MCF 10A (cell line): Measurements from ENCODE around the gene PITX3. TPM values are rescaled to one million over a fixed set of nuclear protein-coding genes. Genes with fewer than 3 reads are reported as not detected.

Experiments
- Bru-seq: library from RNA; stranded (reverse); fragments of 400-500 nt; gene quantifications from one replicate; lab custom pipeline; 2021; lab: Mats Ljungman, UMichigan
- BruChase-seq, 2 experiments: library from RNA; stranded (reverse); fragments of 400-500 nt; gene quantifications; one replicate each; lab custom pipeline; 2021; lab: Mats Ljungman, UMichigan
- BruUV-seq: library from RNA; stranded (reverse); fragments of 400-500 nt; replicated peaks from 2 replicates; lab custom pipeline; 2021; lab: Mats Ljungman, UMichigan
- CTCF ChIA-PET: fragments of 300-600 bp; sonication (Branson Sonifier 250); formaldehyde crosslinking; extraction: SDS; loops from one replicate; lab custom pipeline; 2021; ENCODE audit warnings: antibody characterized with exemption, inconsistent platforms; lab: Yijun Ruan, JAX
- POLR2A ChIA-PET: fragments of 300-600, 350-650 bp; sonication (Branson Sonifier 250); formaldehyde crosslinking; extraction: SDS; loops from one replicate; lab custom pipeline; 2020; ENCODE audit warnings: antibody characterized with exemption, inconsistent platforms; lab: Yijun Ruan, JAX
- DNase-seq: peaks from one replicate; pipeline ENCODE4 v3.0.0-alpha.2; 2018; ENCODE audit not compliant: unreplicated experiment
- H3K27ac Mint-ChIP-seq: one replicate; pipeline ENCODE4 v1.8.0; 2022; ENCODE audit warnings: mild to moderate bottlenecking, low read depth, mixed read lengths; ENCODE audit not compliant: unreplicated experiment
- H3K27me3 Mint-ChIP-seq: one replicate; pipeline ENCODE4 v1.8.0; 2022; ENCODE audit warnings: mixed read lengths; ENCODE audit not compliant: insufficient read depth, unreplicated experiment
- H3K36me3 Mint-ChIP-seq: one replicate; pipeline ENCODE4 v1.8.0; 2022; ENCODE audit warnings: mild to moderate bottlenecking, moderate library complexity, mixed read lengths; ENCODE audit not compliant: insufficient read depth, unreplicated experiment
- H3K4me1 Mint-ChIP-seq: one replicate; pipeline ENCODE4 v1.8.0; 2022; ENCODE audit warnings: mixed read lengths; ENCODE audit not compliant: insufficient read depth, unreplicated experiment
- H3K4me3 Mint-ChIP-seq: one replicate; pipeline ENCODE4 v1.8.0; 2022; ENCODE audit warnings: mild to moderate bottlenecking, moderate library complexity, mixed read lengths; ENCODE audit not compliant: unreplicated experiment
- H3K9me3 Mint-ChIP-seq: one replicate; pipeline ENCODE4 v1.8.0; 2022; ENCODE audit warnings: mixed read lengths; ENCODE audit not compliant: unreplicated experiment
- intact Hi-C: fragments of 100-400 bp; cut with micrococcal nuclease; formaldehyde crosslinking; loops from 2 replicates; pipeline ENCODE4 v1.14.1; 2022
- long read RNA-seq: library from polyadenylated mRNA; stranded (forward); transcript quantifications from one replicate; pipeline ENCODE4 v2.0.0, GENCODE V29; 2022
- total RNA-seq: library from RNA; stranded (reverse); gene quantifications from 2 replicates; pipeline ENCODE4 v1.2.3, GENCODE V29; 2022
- TF ChIP-seq, protein P1 (sequence below): fragments of 200-600 bp; IDR thresholded peaks from one replicate; pipeline ENCODE4 v1.8.0; 2022; ENCODE audit warnings: antibody characterized with exemption, mild to moderate bottlenecking; ENCODE audit not compliant: unreplicated experiment

PITX3 gene
- total RNA-seq (not detected in 2 replicates), Bru-seq, nascent RNA (not detected), BruChase-seq, experiment 1, labeled RNA remaining after a 6-hour chase (not detected), BruChase-seq, experiment 2, labeled RNA remaining after a 2-hour chase (not detected)
- long read RNA-seq: 0 reads

DNA sequence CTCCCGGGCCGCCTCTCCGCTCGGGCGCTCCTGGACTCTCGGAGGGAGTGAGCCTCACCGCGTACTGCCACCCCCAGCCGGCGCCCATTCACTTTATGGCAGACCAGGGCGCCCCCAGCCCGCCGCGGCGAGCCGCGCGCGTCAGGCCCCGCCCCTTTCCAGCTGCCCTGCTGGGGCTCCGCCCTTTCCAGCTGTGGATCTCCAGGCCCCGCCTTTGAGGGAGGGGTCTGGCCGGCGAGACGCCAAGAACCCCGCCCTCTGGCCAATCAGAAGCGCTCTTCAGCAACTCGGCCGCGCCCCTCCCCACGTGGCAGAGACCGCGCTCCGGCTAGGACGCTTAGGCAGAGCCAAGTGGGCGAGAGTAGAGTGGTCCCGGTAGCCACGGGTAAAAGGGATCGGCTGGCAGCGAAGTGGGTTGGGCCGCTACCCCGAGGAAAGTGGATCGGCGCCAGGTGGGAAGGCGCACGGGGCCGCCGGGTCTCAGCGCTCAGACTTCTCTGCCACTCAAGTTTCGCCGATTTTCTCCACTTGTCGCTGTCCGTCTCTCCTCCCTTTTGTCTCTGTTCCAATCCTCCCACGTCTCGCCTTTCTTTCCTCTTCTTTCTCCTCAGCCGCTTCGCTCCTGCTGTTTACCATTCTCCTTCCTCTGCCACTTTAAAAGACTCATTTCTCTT is at the start of gene PITX3:
Gene PITX3 (minus strand): TSS at position 69 of the 674 bp plus-strand sequence. CDS start 9,432 bp downstream, outside the sequence.
- no TSS peak for BruUV-seq
- no peak within 1 kb of the TSS for H3K27ac Mint-ChIP-seq
- H3K4me1 Mint-ChIP-seq: peaks cover 28% of the 10 kb centered on the region
- H3K36me3 Mint-ChIP-seq: peaks cover 6% of the 10 kb centered on the region
- H3K4me3 Mint-ChIP-seq: peak within 1 kb of the TSS; percentile 67
- no peaks in the 10 kb centered on the region for H3K9me3 Mint-ChIP-seq
- no peaks in the 10 kb centered on the region for H3K27me3 Mint-ChIP-seq
- intact Hi-C loops: no loop called here
- TF ChIP-seq, protein P1, sequence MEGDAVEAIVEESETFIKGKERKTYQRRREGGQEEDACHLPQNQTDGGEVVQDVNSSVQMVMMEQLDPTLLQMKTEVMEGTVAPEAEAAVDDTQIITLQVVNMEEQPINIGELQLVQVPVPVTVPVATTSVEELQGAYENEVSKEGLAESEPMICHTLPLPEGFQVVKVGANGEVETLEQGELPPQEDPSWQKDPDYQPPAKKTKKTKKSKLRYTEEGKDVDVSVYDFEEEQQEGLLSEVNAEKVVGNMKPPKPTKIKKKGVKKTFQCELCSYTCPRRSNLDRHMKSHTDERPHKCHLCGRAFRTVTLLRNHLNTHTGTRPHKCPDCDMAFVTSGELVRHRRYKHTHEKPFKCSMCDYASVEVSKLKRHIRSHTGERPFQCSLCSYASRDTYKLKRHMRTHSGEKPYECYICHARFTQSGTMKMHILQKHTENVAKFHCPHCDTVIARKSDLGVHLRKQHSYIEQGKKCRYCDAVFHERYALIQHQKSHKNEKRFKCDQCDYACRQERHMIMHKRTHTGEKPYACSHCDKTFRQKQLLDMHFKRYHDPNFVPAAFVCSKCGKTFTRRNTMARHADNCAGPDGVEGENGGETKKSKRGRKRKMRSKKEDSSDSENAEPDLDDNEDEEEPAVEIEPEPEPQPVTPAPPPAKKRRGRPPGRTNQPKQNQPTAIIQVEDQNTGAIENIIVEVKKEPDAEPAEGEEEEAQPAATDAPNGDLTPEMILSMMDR: no peak
- CTCF ChIA-PET: interaction anchor here (0.9 to 1.1 kb wide), 2 partner anchors 15 to 111 kb away, joined by 3 to 4 read pairs; no protein-coding TSS in a partner anchor
- peak; percentile 49 for DNase-seq
- POLR2A ChIA-PET: no interaction called here

DNA sequence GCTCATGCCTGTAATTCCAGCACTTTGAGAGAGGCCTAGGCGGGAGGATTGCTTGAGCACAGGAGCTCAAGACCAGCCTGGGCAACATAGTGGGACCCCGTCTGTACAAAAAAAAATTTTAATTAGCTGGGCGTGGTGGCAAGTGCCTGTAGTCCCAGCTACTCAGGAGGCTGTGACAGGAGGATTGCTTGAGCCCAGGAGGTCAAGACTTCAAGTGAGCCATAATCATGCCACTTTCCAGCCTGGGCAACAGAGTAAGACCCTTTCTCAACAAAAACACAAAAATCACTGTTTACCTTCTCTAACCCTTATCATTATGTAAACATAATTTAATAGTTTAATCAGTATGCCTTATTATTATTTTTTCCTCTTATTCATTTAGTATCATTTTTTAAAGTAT is 48.5 kb upstream of the PITX3 start:
- ChIA-PET POLR2A (interaction anchor here (1.2 kb wide), 1 partner anchor 22 kb away, joined by 3 read pairs; no protein-coding TSS in a partner anchor), CTCF (interaction anchor here (0.7 kb wide), 1 partner anchor 92 kb away, joined by 3 read pairs; no protein-coding TSS in a partner anchor)
- H3K4me3 Mint-ChIP-seq: no peak overlapping the region

DNA sequence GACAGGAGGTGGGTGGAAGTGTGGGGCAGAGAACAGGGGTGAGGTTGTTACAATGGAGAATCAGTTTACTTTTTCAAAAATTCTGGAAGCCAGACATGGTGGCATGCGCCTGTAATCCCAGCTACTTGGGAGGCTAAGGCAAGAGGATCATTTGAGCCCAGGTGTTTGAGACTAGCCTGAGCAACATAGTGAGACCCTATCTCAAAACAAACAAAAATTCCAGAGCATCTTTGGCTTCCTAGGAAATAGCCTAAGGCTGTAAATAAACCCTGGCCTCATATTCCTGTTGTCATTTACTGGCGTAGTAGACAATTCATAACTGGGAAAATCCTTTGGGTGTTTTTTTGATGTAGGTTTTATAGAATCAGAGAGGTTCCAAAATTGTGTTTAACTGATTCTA is 48.0 kb upstream of the PITX3 start:
- TF ChIP-seq, protein P1: no peak
- CTCF ChIA-PET: interaction anchor here (0.6 to 0.9 kb wide), 3 partner anchors 59 to 155 kb away, joined by 3 read pairs; no protein-coding TSS in a partner anchor
- Mint-ChIP-seq H3K4me3 (no peak overlapping the region), H3K36me3 (peaks cover 16% of the 10 kb centered on the region), H3K27ac (no peak overlapping the region), H3K4me1 (no peaks in the 10 kb centered on the region), H3K9me3 (no peaks in the 10 kb centered on the region), H3K27me3 (no peaks in the 10 kb centered on the region)
- POLR2A ChIA-PET: interaction anchor here (1.0 to 1.2 kb wide), 2 partner anchors 21 to 44 kb away, joined by 3 read pairs; partner anchors contain the start of gene GBF1
- DNase-seq: no peak
- BruUV-seq: no TSS peak
- intact Hi-C loops: no loop called here

More for the DNA sequence above, 48.5 kb upstream of the PITX3 start:
- Mint-ChIP-seq H3K27ac (no peak overlapping the region), H3K4me1 (no peaks in the 10 kb centered on the region), H3K27me3 (no peaks in the 10 kb centered on the region), H3K36me3 (peaks cover 16% of the 10 kb centered on the region), H3K9me3 (no peaks in the 10 kb centered on the region)
- BruUV-seq: no TSS peak
- DNase-seq: no peak
- intact Hi-C loops: no loop called here
- TF ChIP-seq, protein P1: no peak

DNA sequence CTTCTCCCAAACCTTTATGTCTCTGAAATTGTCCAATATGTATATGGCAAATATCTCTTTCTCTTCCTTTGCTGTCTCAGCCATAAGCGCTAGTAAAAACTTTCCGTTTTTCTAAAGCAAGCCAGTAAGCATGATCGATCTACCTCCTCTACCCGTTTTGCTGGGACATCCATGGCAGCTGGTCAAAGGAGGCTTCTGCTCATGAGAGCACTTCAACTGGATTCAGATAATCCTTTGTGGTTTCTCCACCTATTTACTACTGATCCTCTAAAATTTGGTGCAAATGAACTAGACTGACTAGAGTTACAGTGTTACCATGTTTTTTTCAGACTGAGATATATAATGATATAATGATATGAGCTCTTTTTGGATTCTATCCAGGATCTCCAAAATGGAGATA is 46.7 kb upstream of the PITX3 start:
- Mint-ChIP-seq H3K4me3 (no peak overlapping the region), H3K27me3 (no peaks in the 10 kb centered on the region), H3K36me3 (peaks cover 21% of the 10 kb centered on the region), H3K27ac (no peak overlapping the region), H3K4me1 (peaks cover 8% of the 10 kb centered on the region), H3K9me3 (no peaks in the 10 kb centered on the region)
- no TSS peak for BruUV-seq
- CTCF ChIA-PET: interaction anchor here (0.6 to 1.3 kb wide), 5 partner anchors 10 to 118 kb away, joined by 3 to 4 read pairs (median 3); no protein-coding TSS in a partner anchor
- TF ChIP-seq, protein P1: no peak
- POLR2A ChIA-PET: no interaction called here
- DNase-seq: no peak
- intact Hi-C loops: no loop called here
